ENCODE results near the gene CHST3.
A peak's percentile ranks its signal among the peaks of the same experiment; 100 is the strongest.
"Not testable (repeated sequence)": the region's sequence is repeated elsewhere in the genome, so short reads cannot be mapped to it uniquely, and the experiment has no call there.

The CHST3 gene

DNA sequence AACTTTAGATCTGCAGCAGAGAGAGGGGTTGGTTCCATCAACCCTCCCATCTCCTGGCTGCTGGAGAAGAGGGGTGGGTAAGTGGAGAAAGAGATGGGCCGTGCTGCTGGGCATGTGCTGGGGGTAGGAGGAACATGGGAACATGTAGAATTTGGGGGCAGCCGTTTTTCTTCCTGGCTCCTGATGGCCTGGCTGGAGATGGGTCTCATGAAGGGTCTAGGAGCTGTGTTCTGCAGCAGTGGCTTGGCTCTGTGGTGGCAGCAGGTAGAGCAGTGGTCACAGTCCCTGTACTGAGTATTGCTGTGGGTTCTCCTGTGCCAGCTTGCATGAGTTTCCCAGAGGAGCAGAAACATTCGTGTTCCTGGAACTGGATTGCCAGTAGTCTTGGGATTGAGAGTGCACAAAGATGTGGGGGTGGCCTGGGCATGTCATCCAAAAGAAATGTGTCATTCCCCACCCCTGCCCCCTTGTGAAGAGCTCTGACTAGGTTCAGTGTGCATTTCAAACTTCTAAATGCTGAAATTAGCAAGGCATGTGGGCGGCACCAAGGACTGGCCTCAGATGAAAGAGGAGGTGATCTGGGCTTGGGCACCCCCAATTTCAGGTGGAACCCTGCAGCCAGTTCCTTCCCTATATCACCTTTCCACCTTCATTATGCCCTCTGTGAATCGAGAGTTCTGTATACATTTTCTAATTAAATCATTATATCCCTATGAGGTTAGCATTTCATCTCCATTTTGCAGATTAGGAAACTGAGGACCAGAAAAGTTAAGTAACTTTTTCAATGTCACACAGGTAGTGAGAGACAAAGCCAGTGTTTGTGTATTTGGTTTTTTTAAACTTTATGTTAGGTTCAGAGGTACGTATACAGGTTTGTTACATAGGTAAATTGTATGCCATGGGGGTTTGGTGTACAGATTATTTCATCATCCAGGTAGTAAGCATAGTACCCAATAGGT, 2.1 kb downstream of the CHST3 start:
- H3K9me3 ChIP-seq = no peaks in the 10 kb centered on the region
- no peaks in the 10 kb centered on the region; the same call in 1 of the 2 replicates for H3K36me3 ChIP-seq
- TF ChIP-seq, protein P1, sequence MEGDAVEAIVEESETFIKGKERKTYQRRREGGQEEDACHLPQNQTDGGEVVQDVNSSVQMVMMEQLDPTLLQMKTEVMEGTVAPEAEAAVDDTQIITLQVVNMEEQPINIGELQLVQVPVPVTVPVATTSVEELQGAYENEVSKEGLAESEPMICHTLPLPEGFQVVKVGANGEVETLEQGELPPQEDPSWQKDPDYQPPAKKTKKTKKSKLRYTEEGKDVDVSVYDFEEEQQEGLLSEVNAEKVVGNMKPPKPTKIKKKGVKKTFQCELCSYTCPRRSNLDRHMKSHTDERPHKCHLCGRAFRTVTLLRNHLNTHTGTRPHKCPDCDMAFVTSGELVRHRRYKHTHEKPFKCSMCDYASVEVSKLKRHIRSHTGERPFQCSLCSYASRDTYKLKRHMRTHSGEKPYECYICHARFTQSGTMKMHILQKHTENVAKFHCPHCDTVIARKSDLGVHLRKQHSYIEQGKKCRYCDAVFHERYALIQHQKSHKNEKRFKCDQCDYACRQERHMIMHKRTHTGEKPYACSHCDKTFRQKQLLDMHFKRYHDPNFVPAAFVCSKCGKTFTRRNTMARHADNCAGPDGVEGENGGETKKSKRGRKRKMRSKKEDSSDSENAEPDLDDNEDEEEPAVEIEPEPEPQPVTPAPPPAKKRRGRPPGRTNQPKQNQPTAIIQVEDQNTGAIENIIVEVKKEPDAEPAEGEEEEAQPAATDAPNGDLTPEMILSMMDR (IDR thresholded peaks at IDR 0.05; ENCODE audit: low read depth, low read length) = no peak
- H3K27me3 ChIP-seq = no peaks in the 10 kb centered on the region
- H3K4me1 ChIP-seq = peaks cover 11% of the 10 kb centered on the region
- DNase-seq = no peak
- peak overlapping the region; percentile 90 for H3K4me3 ChIP-seq (ENCODE audit: low read depth, low read length)

DNA sequence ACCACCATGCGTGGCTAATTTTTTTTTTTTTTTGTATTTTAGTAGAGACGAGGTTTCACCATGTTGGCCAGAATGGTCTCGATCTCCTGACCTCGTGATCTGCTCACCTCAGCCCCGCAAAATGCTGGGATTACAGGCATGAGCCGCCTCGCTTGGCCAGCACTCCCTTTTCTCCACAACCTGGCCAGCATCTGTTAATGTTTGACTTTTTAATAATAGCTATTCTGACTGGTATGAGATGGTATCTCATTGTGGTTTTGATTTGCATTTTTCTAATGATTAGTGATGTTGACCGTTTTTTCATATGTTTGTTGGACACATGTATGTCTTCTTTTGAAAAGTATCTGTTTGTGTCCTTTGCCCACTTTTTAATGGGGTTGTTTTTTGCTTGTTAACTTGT, 3.8 kb downstream of the CHST3 start:
- H3K27me3 ChIP-seq; H3K36me3 ChIP-seq; H3K4me3 ChIP-seq (ENCODE audit: low read depth, low read length); H3K9me3 ChIP-seq; DNase-seq: not testable (repeated sequence)
- H3K4me1 ChIP-seq = peaks cover 11% of the 10 kb centered on the region

DNA sequence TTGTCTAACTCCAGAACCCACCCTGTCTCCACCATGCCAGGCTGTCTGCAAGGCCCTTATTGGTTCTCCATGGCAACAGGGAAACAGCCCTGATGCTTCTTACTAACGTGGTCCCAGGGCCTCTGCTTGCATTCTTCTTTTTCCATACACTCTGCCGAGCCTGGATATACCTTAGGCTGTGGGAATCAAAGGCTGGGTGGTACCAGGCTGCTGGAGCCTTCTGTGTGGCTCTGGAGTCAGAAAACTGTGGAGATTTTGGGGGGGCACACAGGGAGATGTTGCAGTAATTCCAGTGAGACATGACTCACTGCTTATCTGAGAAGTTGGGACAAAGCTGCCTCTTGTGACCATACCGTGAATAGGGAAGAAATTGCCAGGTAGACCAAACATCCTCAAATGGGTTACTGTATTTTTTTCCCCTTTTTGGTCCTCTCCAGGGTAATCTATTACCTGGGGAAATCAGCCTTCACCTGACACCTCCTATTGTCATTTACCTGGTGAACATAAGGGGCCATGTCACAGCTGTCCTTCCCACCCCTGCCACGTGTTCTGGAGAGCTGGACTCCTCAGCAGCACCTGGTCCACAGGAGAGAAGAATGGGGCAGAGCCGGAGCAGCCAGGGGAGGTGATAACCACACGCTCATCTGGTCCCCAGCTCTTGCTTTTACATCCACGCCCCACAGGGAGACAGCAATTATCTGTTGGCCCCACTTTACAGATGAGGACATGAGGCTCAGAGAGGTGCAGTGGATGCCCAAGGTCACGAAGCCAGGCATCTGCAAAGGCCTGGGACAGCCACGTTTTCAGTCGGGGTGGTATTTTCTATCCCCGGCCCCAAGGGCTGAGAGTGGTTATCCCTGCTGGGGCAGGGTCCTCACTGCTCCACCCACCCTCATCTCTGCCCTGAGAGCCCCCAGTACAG, 4.6 kb downstream of the CHST3 start:
- TF ChIP-seq, protein P1 (IDR thresholded peaks at IDR 0.05; ENCODE audit: low read depth, low read length) = no peak
- H3K27me3 ChIP-seq = no peaks in the 10 kb centered on the region
- no peak overlapping the region for H3K4me3 ChIP-seq (ENCODE audit: low read depth, low read length)
- peaks cover 11% of the 10 kb centered on the region for H3K4me1 ChIP-seq
- H3K36me3 ChIP-seq = no peaks in the 10 kb centered on the region; the same call in 1 of the 2 replicates
- H3K9me3 ChIP-seq = no peaks in the 10 kb centered on the region
- no peak for DNase-seq

DNA sequence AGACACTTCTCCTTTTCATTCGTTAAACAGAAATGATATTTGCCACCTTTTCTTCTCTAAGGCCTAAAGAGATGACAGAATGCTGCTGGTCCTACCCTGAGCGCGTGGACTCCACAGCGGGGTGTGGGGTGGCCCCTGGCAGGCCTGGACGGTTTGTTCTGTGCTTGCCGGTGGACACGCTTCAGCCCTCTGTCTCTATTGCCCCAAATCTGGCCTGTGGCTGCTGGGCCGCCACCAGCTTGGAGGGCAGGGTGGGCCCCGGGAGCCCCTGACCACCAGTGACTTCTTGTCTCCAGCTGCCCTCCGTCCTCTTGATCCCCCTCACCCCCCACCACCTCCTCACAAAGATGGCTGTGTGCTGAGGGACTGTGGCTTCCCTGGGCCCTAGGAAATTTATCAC, 5.7 kb downstream of the CHST3 start:
- H3K27me3 ChIP-seq = no peaks in the 10 kb centered on the region
- DNase-seq = no peak
- no peak overlapping the region for H3K4me3 ChIP-seq (ENCODE audit: low read depth, low read length)
- peaks cover 11% of the 10 kb centered on the region for H3K4me1 ChIP-seq
- TF ChIP-seq, protein P1 (IDR thresholded peaks at IDR 0.05; ENCODE audit: low read depth, low read length) = no peak
- H3K9me3 ChIP-seq = no peaks in the 10 kb centered on the region
- H3K36me3 ChIP-seq = no peaks in the 10 kb centered on the region; the same call in 1 of the 2 replicates

DNA sequence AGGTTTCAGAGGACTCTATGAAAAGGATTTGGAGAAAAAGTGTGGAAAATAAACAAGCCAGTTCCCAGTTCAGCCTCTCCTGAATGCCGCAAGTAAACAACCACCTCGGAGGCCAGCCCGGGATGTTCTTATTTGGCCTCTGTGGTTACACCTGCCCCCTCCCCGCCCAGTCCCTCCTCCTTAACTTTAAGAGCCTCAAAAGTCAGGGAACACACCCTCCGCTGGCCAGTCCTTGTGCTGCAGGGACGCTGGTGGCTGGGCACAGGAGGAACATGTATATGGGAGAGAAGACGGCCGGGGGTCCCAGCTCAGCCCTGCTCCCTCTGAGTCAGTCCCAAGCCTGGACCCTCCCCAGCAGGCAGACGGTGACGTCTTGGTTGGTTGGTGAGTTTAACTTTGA, 6.1 kb downstream of the CHST3 start:
- peak; percentile 45 for DNase-seq
- TF ChIP-seq, protein P1 (IDR thresholded peaks at IDR 0.05; ENCODE audit: low read depth, low read length) = 0 out of 2 replicates have a peak, but pooled peaks have one; percentile 23
- no peak overlapping the region for H3K4me3 ChIP-seq (ENCODE audit: low read depth, low read length)
- H3K4me1 ChIP-seq = peaks cover 11% of the 10 kb centered on the region
- no peaks in the 10 kb centered on the region for H3K9me3 ChIP-seq
- no peaks in the 10 kb centered on the region; the same call in 1 of the 2 replicates for H3K36me3 ChIP-seq
- H3K27me3 ChIP-seq = no peaks in the 10 kb centered on the region

DNA sequence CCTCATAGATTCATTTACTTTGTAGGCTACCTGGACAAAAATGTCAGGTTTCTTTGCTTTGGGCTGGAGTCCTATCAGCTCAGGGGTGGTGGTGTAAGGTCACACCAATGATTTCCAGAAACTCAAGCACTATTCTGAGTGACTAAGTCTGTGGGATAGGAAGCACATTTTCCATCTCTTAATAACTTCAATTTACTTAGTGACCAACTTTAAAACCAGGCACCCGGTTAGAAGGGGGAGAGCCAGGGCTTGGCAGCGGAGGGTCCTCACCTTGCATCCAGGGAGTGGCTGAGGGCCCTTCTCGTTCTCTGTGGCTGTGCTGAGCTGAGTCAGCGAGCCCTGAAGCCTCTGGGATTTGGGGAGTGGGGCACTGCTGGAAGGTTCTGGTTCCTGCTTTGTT, 6.7 kb downstream of the CHST3 start:
- Histone ChIP-seq H3K36me3 (no peaks in the 10 kb centered on the region; the same call in 1 of the 2 replicates), H3K9me3 (no peaks in the 10 kb centered on the region), H3K27me3 (no peaks in the 10 kb centered on the region), H3K4me3 (ENCODE audit: low read depth, low read length) (no peak overlapping the region), H3K4me1 (peaks cover 15% of the 10 kb centered on the region)
- DNase-seq = no peak
- TF ChIP-seq, protein P1 (IDR thresholded peaks at IDR 0.05; ENCODE audit: low read depth, low read length) = no peak
